ENCODE data around the gene THAP8.

DNA sequence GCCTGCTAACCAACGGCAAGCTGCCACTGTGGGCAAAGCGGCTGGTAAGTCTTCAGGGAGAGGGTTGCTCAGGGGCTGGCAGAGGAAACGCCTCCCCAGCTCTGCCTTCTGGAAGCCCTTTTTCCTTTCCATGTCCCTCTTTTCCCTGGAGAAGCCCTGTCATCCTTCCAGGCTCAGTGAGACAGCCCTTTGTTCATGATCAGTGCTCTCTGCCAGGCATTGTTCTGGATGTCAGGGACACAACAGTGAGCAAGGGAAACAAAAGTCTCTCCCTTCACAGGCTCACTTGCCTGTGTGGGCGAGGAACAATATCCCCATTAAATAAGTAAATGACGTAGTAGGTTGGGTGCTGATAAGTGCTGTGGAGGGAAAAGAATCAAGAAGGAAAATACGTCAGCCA, 43.0 kb upstream of the THAP8 start:
- no peak for TF ChIP-seq EZH2 (IDR thresholded peaks at IDR 0.05; ENCODE audit: insufficient read depth, low read length)
- TF ChIP-seq, protein P1, sequence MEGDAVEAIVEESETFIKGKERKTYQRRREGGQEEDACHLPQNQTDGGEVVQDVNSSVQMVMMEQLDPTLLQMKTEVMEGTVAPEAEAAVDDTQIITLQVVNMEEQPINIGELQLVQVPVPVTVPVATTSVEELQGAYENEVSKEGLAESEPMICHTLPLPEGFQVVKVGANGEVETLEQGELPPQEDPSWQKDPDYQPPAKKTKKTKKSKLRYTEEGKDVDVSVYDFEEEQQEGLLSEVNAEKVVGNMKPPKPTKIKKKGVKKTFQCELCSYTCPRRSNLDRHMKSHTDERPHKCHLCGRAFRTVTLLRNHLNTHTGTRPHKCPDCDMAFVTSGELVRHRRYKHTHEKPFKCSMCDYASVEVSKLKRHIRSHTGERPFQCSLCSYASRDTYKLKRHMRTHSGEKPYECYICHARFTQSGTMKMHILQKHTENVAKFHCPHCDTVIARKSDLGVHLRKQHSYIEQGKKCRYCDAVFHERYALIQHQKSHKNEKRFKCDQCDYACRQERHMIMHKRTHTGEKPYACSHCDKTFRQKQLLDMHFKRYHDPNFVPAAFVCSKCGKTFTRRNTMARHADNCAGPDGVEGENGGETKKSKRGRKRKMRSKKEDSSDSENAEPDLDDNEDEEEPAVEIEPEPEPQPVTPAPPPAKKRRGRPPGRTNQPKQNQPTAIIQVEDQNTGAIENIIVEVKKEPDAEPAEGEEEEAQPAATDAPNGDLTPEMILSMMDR (IDR thresholded peaks at IDR 0.05; ENCODE audit: insufficient read depth, low read depth, low read length) = no peak

All from astrocyte (in vitro differentiated cells and primary cell).